HEK293T (cell line): Measurements from ENCODE around the gene TSN.
"Not testable (repeated sequence)": the region's sequence is repeated elsewhere in the genome, so short reads cannot be mapped to it uniquely, and the experiment has no call there.

ENCODE experiments used
- CTCF ChIA-PET: fragments of 350-600 bp; formaldehyde crosslinking; extraction: SDS; loops from one replicate; lab custom pipeline; 2021; ENCODE audit warnings: antibody characterized with exemption, inconsistent platforms; lab: Yijun Ruan, JAX
- POLR2A ChIA-PET: fragments of 350-600 bp; formaldehyde crosslinking; extraction: SDS; loops from one replicate; lab custom pipeline; 2020; ENCODE audit warnings: antibody characterized with exemption, inconsistent platforms; lab: Yijun Ruan, JAX
- DNase-seq: peaks from one replicate; pipeline ENCODE4 v3.0.0; 2012; ENCODE audit warnings: mixed read lengths; ENCODE audit errors: extremely low spot score
- ARNT ChIP-seq: fragments of 450-650 bp; IDR thresholded peaks from 2 replicates; pipeline ENCODE4 v1.6.1; 2017; ENCODE audit warnings: mild to moderate bottlenecking
- BHLHE40 ChIP-seq: fragments of 450-650 bp; IDR thresholded peaks from 2 replicates; pipeline ENCODE4 v1.6.1; 2016; ENCODE audit warnings: mild to moderate bottlenecking, moderate library complexity, borderline replicate concordance
- CTBP1 ChIP-seq: fragments of 450-650 bp; IDR thresholded peaks from 2 replicates; pipeline ENCODE4 v1.6.1; 2016; ENCODE audit warnings: borderline replicate concordance
- ELF4 ChIP-seq: fragments of 450-650 bp; IDR thresholded peaks from 2 replicates; pipeline ENCODE4 v1.6.1; 2017; ENCODE audit warnings: antibody characterized with exemption
- FOXA1 ChIP-seq: fragments of 450-650 bp; IDR thresholded peaks from 2 replicates; pipeline ENCODE4 v1.6.1; 2016; ENCODE audit warnings: mild to moderate bottlenecking
- FOXK2 ChIP-seq: fragments of 450-650 bp; IDR thresholded peaks from 2 replicates; pipeline ENCODE4 v1.6.1; 2016; ENCODE audit warnings: mild to moderate bottlenecking
- FOXM1 ChIP-seq: fragments of 450-650 bp; IDR thresholded peaks from 2 replicates; pipeline ENCODE4 v1.6.1; 2017; ENCODE audit warnings: mild to moderate bottlenecking, borderline replicate concordance
- HDGF ChIP-seq: fragments of 450-650 bp; IDR thresholded peaks from 2 replicates; pipeline ENCODE4 v1.6.1; 2017; ENCODE audit warnings: antibody characterized with exemption, borderline replicate concordance
- L3MBTL2 ChIP-seq: fragments of 450-650 bp; conservative IDR thresholded peaks from 2 replicates; pipeline ENCODE4 v1.6.1; 2016; ENCODE audit warnings: mild to moderate bottlenecking
- LEF1 ChIP-seq: fragments of 450-650 bp; IDR thresholded peaks from 2 replicates; pipeline ENCODE4 v1.6.1; 2017; ENCODE audit warnings: mild to moderate bottlenecking, borderline replicate concordance
- NFRKB ChIP-seq: fragments of 450-650 bp; IDR thresholded peaks from 2 replicates; pipeline ENCODE4 v1.6.1; 2016; ENCODE audit warnings: mild to moderate bottlenecking, moderate library complexity
- SP1 ChIP-seq: fragments of 450-650 bp; IDR thresholded peaks from 2 replicates; pipeline ENCODE4 v1.6.1; 2017
- SUZ12 ChIP-seq: fragments of 450-650 bp; IDR thresholded peaks from 2 replicates; pipeline ENCODE4 v1.6.1; 2016; ENCODE audit warnings: mild to moderate bottlenecking
- TARDBP ChIP-seq: fragments of 450-650 bp; IDR thresholded peaks from 2 replicates; pipeline ENCODE4 v1.6.1; 2016
- ZNF384 ChIP-seq: fragments of 450-650 bp; IDR thresholded peaks from 2 replicates; pipeline ENCODE4 v1.6.1; 2016
- TF ChIP-seq, protein P1 (sequence below): fragments of 450-650 bp; IDR thresholded peaks from 2 replicates; pipeline ENCODE4 v1.6.1; 2016

The TSN gene

GRCh38 chr2:121710470-121711170, 44.8 kb upstream of the TSN start:
- TF ChIP-seq, protein P1, sequence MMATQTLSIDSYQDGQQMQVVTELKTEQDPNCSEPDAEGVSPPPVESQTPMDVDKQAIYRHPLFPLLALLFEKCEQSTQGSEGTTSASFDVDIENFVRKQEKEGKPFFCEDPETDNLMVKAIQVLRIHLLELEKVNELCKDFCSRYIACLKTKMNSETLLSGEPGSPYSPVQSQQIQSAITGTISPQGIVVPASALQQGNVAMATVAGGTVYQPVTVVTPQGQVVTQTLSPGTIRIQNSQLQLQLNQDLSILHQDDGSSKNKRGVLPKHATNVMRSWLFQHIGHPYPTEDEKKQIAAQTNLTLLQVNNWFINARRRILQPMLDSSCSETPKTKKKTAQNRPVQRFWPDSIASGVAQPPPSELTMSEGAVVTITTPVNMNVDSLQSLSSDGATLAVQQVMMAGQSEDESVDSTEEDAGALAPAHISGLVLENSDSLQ = no peak
- TF ChIP-seq FOXK2 = no peak
- no peak for TF ChIP-seq SUZ12
- TF ChIP-seq HDGF = no peak
- no peak for TF ChIP-seq TARDBP
- no peak for TF ChIP-seq BHLHE40
- TF ChIP-seq L3MBTL2 = no peak
- no peak for TF ChIP-seq ARNT
- TF ChIP-seq ZNF384 = no peak
- no peak for TF ChIP-seq FOXA1
- no peak for TF ChIP-seq SP1
- no peak for TF ChIP-seq NFRKB
- TF ChIP-seq LEF1 = no peak
- no peak for TF ChIP-seq CTBP1
- no peak for TF ChIP-seq FOXM1
- TF ChIP-seq ELF4 = no peak
- CTCF ChIA-PET = no interaction called here
- POLR2A ChIA-PET = no interaction called here
- DNase-seq = no peak

DNA sequence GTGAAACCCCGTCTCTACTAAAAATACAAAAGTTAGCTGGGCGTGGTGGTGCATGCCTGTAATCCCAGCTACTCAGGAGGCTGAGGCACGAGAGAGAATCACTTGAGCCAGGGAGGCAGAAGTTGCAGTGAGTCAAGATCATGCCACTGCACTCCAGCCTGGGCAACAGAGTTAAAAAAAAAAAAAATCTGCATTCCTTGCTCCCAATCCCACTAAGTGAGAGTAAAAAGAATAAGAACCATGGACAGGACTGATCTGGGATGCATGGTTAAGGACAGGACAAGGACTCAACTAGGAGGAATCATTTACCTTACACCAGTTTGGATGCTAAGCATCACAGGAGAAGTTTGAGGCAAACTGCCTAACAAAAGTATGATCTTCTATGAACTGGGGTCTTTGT, 44.0 kb upstream of the TSN start:
- DNase-seq, POLR2A ChIA-PET, CTCF ChIA-PET: not testable (repeated sequence)

DNA sequence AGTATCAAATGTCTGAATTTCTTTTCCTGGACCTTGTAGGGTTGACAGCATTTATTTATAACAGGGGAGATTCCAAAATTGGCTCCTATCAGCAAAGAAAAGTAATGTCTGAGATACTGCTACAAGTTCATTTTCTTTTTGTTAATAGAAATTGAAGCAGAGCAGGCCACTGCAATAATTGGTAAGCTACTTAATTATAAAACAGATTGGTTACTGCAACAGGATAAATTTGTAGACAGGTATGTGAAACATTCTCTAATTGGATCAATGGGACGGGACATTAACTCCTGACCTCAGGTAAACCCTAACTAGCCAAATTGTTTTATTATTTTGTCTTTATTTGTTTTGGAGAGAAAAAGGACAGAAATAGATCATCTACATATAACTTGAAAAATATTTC, 39.3 kb upstream of the TSN start:
- TF ChIP-seq SP1 (no peak), ZNF384 (no peak), LEF1 (no peak), BHLHE40 (no peak), CTBP1 (no peak), TARDBP (no peak), FOXA1 (no peak), SUZ12 (no peak), NFRKB (no peak), L3MBTL2 (no peak), ARNT (no peak), HDGF (no peak), FOXK2 (no peak), ELF4 (no peak), FOXM1 (no peak)
- TF ChIP-seq, protein P1 = no peak
- no peak for DNase-seq
- CTCF ChIA-PET = no interaction called here
- POLR2A ChIA-PET = interaction anchor here (1.0 kb wide), 1 partner anchor 66 kb away, joined by 3 read pairs; no protein-coding TSS in a partner anchor

DNA sequence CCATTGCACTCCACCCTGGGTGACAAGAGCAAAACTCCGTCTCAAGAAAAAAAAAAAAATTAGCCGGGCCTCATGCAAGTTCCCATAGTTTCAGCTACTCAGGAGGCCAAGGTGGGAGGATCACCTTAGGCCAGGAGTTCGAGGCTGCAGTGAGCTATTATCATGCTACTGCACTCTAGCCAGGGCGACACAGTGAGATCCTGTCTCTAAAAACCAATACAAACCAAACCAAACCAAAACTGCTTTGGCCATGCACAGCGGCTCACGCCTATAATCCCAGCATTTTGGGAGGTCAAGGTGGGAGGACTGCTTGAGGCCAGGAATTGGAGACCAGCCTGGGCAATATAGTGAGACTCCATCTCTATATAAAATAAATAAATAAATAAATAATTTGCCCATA, 37.9 kb upstream of the TSN start:
- TF ChIP-seq NFRKB (no peak), SUZ12 (no peak), FOXA1 (no peak)
- POLR2A ChIA-PET = no interaction called here
- CTCF ChIA-PET = interaction anchor here (1.1 kb wide), 1 partner anchor 121 kb away, joined by 3 read pairs; no protein-coding TSS in a partner anchor
- DNase-seq = no peak

GRCh38 chr2:121721926-121722325, 33.5 kb upstream of the TSN start:
- POLR2A ChIA-PET = no interaction called here
- TF ChIP-seq LEF1 = no peak
- CTCF ChIA-PET = no interaction called here
- DNase-seq = no peak

- no peak for TF ChIP-seq ELF4
- no peak for TF ChIP-seq ZNF384
- TF ChIP-seq NFRKB = no peak
- TF ChIP-seq LEF1 = no peak
- TF ChIP-seq BHLHE40 = no peak
- no peak for TF ChIP-seq CTBP1
- TF ChIP-seq FOXA1 = no peak
- no peak for TF ChIP-seq HDGF
- TF ChIP-seq L3MBTL2 = no peak
- TF ChIP-seq SUZ12 = no peak
- TF ChIP-seq, protein P1 = no peak
- no peak for TF ChIP-seq FOXM1
- no peak for TF ChIP-seq ARNT
- TF ChIP-seq FOXK2 = no peak
- TF ChIP-seq TARDBP = no peak
- no peak for TF ChIP-seq SP1
- CTCF ChIA-PET = no interaction called here
- DNase-seq = no peak
- POLR2A ChIA-PET = no interaction called here
These were observed 33.0 kb upstream of the TSN start for GRCh38 chr2:121722479-121722878.

DNA sequence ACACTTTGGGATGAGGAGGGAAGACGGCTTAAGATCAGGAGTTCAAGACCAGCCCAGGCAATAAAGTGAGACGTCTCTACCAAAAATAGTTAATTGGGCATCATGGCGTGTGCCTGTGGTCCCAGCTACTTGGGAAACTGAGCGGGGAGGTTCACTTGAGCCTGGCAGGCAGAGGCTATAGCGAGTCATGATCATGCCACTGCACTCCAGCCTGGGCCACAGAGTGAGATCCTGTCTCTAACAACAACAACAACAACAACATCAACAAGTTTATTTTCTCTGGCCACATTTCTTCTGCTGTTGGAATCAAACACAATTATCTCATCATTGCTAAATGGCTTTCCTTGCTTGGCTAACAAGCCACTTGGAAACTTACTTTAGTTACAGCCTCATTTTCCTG, 32.1 kb upstream of the TSN start:
- ChIA-PET CTCF (no interaction called here), POLR2A (no interaction called here)
- TF ChIP-seq FOXK2 (no peak), TARDBP (no peak), ZNF384 (no peak), L3MBTL2 (no peak), LEF1 (no peak), NFRKB (no peak), FOXA1 (no peak), SUZ12 (no peak), ARNT (no peak), ELF4 (no peak)
- no peak for DNase-seq
